ENCODE results near the gene CFAP410. TPM values are rescaled to one million over a fixed set of nuclear protein-coding genes. Genes with fewer than 3 reads are reported as not detected.

The CFAP410 gene
- total and polyA plus RNA-seq, 2 of the 8 experiments (the other 6 are each of a cell fraction or from before 2014, with no cell fraction given): 10.6 to 12.0 TPM

DNA sequence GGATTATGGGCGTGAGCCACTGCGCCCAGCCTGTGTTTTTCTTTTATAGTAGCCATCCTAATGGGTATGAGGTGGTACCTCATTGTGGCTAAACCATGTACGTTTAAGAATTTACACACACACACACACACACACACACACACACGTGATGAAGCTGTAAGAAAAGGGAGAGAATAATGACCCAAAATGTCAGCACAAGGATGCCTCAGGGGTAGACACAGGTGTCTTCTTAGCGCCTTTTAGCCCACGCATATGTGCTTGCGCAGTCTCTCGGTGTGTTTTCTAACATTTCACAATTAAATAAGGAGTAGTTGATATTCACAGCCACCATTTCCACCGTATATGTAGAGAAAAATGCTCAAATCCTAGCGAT, 40.1 kb downstream of the CFAP410 start:
- H3K4me2 ChIP-seq (ENCODE audit: insufficient read depth in 1 of 2, low read depth in 2 of 2, low read length in 2 of 2): peak overlapping the region; percentile 75 to 90
- peak overlapping the region; percentile 60; the same call in 1 of the 2 replicates for H2BK5ac ChIP-seq (ENCODE audit: low read depth, low read length)
- CTCF ChIA-PET (ENCODE audit: partially characterized antibody): interaction anchor here (0.6 to 5.0 kb wide), 6 partner anchors 8 to 306 kb away, joined by 3 to 53 read pairs (median 4); partner anchors contain the start of genes AIRE and TRPM2
- H3K27me3 ChIP-seq (replicated peaks in 1 of 4; ENCODE audit: control insufficient read depth in 3 of 4, extremely low read depth in 1 of 4, insufficient read depth in 3 of 4, low read length in 3 of 4): peaks cover 0 to 3% (median 0%) of the 10 kb centered on the region in 4 experiments; a peak in 2 of 7 replicates
- peak overlapping the region; percentile 9 for H3K4ac ChIP-seq (replicated peaks; ENCODE audit: insufficient read length, low read depth, low read length)
- H3K14ac ChIP-seq (ENCODE audit: insufficient read length): no peak overlapping the region
- H3K4me1 ChIP-seq (replicated peaks in 1 of 4; ENCODE audit: control insufficient read depth in 3 of 4, insufficient read depth in 4 of 4, low read length in 3 of 4): peaks cover 0 to 19% (median 5%) of the 10 kb centered on the region in 4 experiments; a peak in 5 of 7 replicates
- peak overlapping the region; percentile 4 for H4K91ac ChIP-seq (replicated peaks; ENCODE audit: insufficient read length, low read length)
- no peak overlapping the region for H3K56ac ChIP-seq (replicated peaks; ENCODE audit: insufficient read length, low read depth, low read length)
- H3K27ac ChIP-seq (ENCODE audit: low read depth, low read length): no peak overlapping the region
- H3K4me3 ChIP-seq (ENCODE audit: extremely low read depth in 1 of 4, insufficient read depth in 2 of 4, low read depth in 3 of 4, low read length in 4 of 4): peak overlapping the region; percentile 55 to 68 (median 64)
- 0 out of 2 replicates have a peak overlapping the region, but pooled peaks have one; percentile 4 for H2BK12ac ChIP-seq (ENCODE audit: low read depth, low read length)
- no peaks in the 10 kb centered on the region for H3K9me3 ChIP-seq (ENCODE audit: insufficient read depth in 2 of 2, low read depth in 1 of 2, low read length in 1 of 2)
- H2BK20ac ChIP-seq (ENCODE audit: low read length): no peak overlapping the region
- H2BK120ac ChIP-seq (replicated peaks; ENCODE audit: low read depth, low read length): no peak overlapping the region
- H3K36me3 ChIP-seq (ENCODE audit: control insufficient read depth in 2 of 4, insufficient read depth in 4 of 4, low read length in 3 of 4): no peaks in the 10 kb centered on the region
- FAIRE-seq (no peak), DNase-seq (ENCODE audit: low read depth in 1 of 2, low spot score in 2 of 2) (no peak)
- H3K9ac ChIP-seq (replicated peaks in 1 of 4; ENCODE audit: extremely low read depth in 1 of 4, low read depth in 3 of 4, low read length in 3 of 4): no peak overlapping the region
- 0 out of 2 replicates have a peak overlapping the region, but pooled peaks have one; percentile 5 for H3K18ac ChIP-seq (ENCODE audit: extremely low read depth, low read length)
- H4K8ac ChIP-seq (ENCODE audit: extremely low read depth, insufficient read depth, low read length): no peak overlapping the region
- no peak overlapping the region for H3K23ac ChIP-seq (ENCODE audit: insufficient read length)
- TF ChIP-seq KDM1A (IDR thresholded peaks at IDR 0.05; ENCODE audit: borderline replicate concordance, low read length) (no peak), YY1 (IDR thresholded peaks at IDR 0.05; ENCODE audit: low read depth, low read length) (no peak), GTF2F1 (IDR thresholded peaks at IDR 0.05; ENCODE audit: borderline replicate concordance, low read depth, low read length) (no peak), SIN3A (conservative IDR thresholded peaks at IDR 0.05 in 1 of 2, IDR thresholded peaks at IDR 0.05 in 1 of 2; ENCODE audit: low read depth in 1 of 2, low read length in 2 of 2) (no peak), NRF1 (IDR thresholded peaks at IDR 0.05; ENCODE audit: low read depth, low read length) (no peak)
- H2AK5ac ChIP-seq (ENCODE audit: low read depth, low read length): no peak overlapping the region
- H4K20me1 ChIP-seq (replicated peaks in 1 of 2; ENCODE audit: control insufficient read depth in 1 of 2, insufficient read depth in 2 of 2, low read length in 2 of 2): peaks cover 6 to 9% of the 10 kb centered on the region in 2 experiments
- POLR2A ChIA-PET (ENCODE audit: partially characterized antibody): no interaction called here
- peaks cover 0 to 3% of the 10 kb centered on the region in 2 experiments; a peak in 1 of 4 replicates for H3K79me2 ChIP-seq (ENCODE audit: control insufficient read depth in 1 of 2, insufficient read depth in 2 of 2, low read length in 2 of 2)
- WGBS, 2 experiments (ENCODE audit: extremely low coverage in 1 of 2, insufficient coverage in 1 of 2, insufficient read length in 1 of 2, insufficient replicate concordance in 2 of 2, low coverage in 1 of 2, low lambda C conversion rate in 2 of 2, missing lambda C conversion rate in 1 of 2): 35% methylated on average over 10 of the region's 10 CpGs; no CpG with 5 or more reads in 1 of the 2 experiments
- peak overlapping the region; percentile 80 for H2AFZ ChIP-seq (ENCODE audit: low read length)
- peak overlapping the region; percentile 20; the same call in 1 of the 2 replicates for H2BK15ac ChIP-seq (ENCODE audit: low read length)
- no peak overlapping the region for H4K5ac ChIP-seq (ENCODE audit: insufficient read length, low read depth, low read length)
- H3K79me1 ChIP-seq (ENCODE audit: low read depth, low read length): peaks cover 6% of the 10 kb centered on the region; the same call in 1 of the 2 replicates
- peaks cover 12% of the 10 kb centered on the region; the same call in 1 of the 2 replicates for H3K23me2 ChIP-seq (ENCODE audit: low read depth, low read length)

All from H1 (cell line).